Stimulated activated memory B cell treated with anti-CD40 and anti-IgM and Interleukin-4, amounts not matched to agents 10 μg/mL and 1 μg/mL and 100 μg/mL, for 72 hours (primary cell): ENCODE results near the gene SNX32.
"Not testable (repeated sequence)": the region's sequence is repeated elsewhere in the genome, so short reads cannot be mapped to it uniquely, and the experiment has no call there.

Experiments
- ATAC-seq: fragments of 150-1000 bp; cut with Tn5 transposase; 2 replicates; pipeline ENCODE4 v1.10.0; 2021
- H3K27ac Mint-ChIP-seq: one replicate; pipeline ENCODE4 v1.8.0; 2022; ENCODE audit warnings: mild to moderate bottlenecking, mixed read lengths
- H3K27me3 Mint-ChIP-seq: one replicate; pipeline ENCODE4 v1.8.0; 2022; ENCODE audit warnings: mixed read lengths
- H3K36me3 Mint-ChIP-seq: one replicate; pipeline ENCODE4 v1.8.0; 2022; ENCODE audit warnings: mixed read lengths
- H3K4me1 Mint-ChIP-seq: one replicate; pipeline ENCODE4 v1.8.0; 2022; ENCODE audit warnings: mixed read lengths
- H3K4me3 Mint-ChIP-seq: one replicate; pipeline ENCODE4 v1.8.0; 2022; ENCODE audit warnings: mild to moderate bottlenecking, moderate library complexity, mixed read lengths
- H3K9me3 Mint-ChIP-seq: one replicate; pipeline ENCODE4 v1.8.0; 2022; ENCODE audit warnings: mixed read lengths

Gene SNX32

DNA sequence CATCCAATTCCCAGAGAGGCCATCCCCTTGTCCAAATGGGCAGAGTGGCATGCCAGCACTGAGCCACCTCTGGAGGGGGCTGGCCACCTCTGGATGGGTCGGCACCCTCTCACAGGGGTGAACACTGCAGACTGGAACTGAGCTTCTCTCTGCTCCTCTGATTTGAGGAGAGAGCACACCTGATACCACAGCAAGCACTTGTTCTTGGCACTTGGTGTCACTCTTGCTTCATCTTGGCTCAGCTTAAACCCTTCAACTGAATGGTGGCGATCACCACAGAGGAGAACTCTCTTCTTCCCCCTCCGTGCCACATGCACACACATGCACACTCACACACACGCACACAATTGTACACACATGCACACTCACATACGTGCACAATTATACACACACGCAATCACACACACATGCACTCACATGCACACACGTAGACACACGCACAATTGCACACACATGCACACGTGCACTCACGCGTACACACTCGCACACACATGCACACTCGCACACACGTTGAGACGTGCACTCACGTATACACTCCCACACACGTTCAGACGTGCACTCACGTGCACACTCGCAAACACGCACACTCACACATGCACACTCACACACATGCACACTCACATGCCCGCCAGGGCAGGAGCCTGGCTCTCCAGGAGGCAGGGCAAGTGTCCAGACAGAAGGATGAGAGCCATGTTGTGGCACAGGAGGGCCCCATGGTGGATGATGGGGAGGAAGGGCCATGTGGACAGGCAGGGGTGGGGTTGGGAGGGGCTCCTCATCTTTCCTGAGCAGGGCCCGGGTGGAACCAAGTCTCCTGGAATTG, 23.5 kb upstream of the SNX32 start:
- Mint-ChIP-seq H3K36me3 (no peaks in the 10 kb centered on the region), H3K27me3 (peaks cover 9% of the 10 kb centered on the region), H3K9me3 (no peaks in the 10 kb centered on the region), H3K27ac (no peak overlapping the region), H3K4me3 (no peak overlapping the region), H3K4me1 (peaks cover 21% of the 10 kb centered on the region)
- peak; percentile 56 for ATAC-seq

DNA sequence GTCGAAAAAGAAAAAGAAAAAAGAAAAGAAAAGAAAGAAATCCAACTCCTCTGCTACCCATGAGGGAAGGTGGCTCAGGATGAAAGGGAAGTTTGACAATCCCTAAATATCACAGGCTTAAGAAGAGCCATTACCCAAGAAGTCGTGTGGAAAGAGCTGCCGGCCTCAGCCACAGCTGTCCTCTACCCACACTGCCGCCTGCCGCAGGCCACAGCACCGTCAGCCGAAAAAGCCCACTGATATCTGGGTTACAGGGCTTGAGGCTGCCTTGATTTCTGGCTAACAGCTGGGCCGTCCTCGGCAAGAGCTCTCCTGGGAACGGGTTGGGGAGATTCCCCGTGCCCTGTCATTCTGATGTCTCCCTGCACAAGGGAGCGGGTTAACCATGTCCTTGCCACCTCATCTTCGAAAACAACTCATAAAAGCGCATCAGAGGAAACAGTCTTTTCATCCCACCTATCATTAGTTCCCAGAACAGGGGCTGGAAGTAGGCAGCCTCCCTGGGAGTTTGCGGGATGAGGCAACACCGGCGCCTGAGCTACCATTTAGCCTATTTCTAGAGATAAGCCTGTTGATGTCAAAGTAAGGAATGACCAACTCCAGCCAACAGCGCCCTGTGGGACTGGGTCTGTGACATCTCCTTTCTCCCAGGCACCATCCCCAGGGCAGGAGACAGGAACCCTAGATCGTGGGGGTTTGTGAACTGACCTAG, 21.8 kb upstream of the SNX32 start:
- Mint-ChIP-seq H3K27ac (peak overlapping the region; percentile 71), H3K27me3 (peaks cover 9% of the 10 kb centered on the region), H3K9me3 (no peaks in the 10 kb centered on the region), H3K36me3 (no peaks in the 10 kb centered on the region), H3K4me3 (no peak overlapping the region), H3K4me1 (peaks cover 28% of the 10 kb centered on the region)
- peak; percentile 45 for ATAC-seq

DNA sequence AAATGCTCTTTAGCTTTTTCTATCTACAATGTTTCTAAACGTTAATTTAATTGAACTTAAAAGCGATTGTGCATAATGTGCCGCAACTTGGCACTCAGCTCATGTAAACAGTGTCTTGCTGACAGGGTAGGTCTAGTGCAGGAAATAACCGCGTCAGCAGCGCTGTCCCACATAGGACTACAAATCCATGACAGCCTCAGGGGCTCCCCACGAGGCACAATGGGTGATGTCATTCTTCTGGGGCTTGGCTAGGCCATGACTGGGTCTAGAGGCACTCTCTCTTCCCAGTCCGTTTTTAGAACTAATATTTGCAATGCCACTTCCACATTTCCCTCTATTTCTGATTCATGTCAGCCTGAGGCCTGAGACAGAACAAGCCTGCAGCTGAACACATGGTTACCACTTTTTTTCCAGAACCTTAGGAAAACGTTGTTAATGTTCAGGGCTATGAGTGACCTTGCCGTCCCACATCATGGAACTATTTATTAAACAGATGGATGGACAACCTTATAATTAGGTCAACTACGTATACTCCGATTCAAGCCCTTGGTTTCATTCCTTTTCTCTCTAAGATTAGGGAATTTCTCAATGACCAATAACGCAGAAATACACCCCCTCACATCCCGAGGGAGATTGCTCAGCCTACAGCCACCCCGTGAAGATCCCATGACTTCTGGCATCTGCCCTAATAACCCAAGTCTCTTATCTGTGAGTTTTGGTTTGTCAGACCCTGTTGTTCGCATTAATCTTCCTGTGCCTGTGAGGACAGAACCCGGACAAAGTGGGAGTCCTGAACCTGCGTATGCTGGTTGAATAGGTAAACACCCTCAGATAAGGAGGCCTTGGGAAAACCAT, 19.4 kb upstream of the SNX32 start:
- ATAC-seq, result no peak

GRCh38 chr11:65814986-65815565, 18.7 kb upstream of the SNX32 start:
- H3K27ac Mint-ChIP-seq, result no peak overlapping the region
- ATAC-seq, result no peak
- no peaks in the 10 kb centered on the region for H3K27me3 Mint-ChIP-seq
- H3K36me3 Mint-ChIP-seq, result no peaks in the 10 kb centered on the region
- H3K9me3 Mint-ChIP-seq, result no peaks in the 10 kb centered on the region
- H3K4me1 Mint-ChIP-seq, result peaks cover 35% of the 10 kb centered on the region
- H3K4me3 Mint-ChIP-seq, result no peak overlapping the region

More for the DNA sequence above, 19.4 kb upstream of the SNX32 start:
- no peaks in the 10 kb centered on the region for H3K36me3 Mint-ChIP-seq
- H3K4me3 Mint-ChIP-seq, result no peak overlapping the region
- no peaks in the 10 kb centered on the region for H3K27me3 Mint-ChIP-seq
- H3K4me1 Mint-ChIP-seq, result peaks cover 35% of the 10 kb centered on the region
- H3K9me3 Mint-ChIP-seq, result no peaks in the 10 kb centered on the region
- peak overlapping the region; percentile 35 for H3K27ac Mint-ChIP-seq

- Mint-ChIP-seq H3K4me1 (peaks cover 30% of the 10 kb centered on the region), H3K27ac (peak overlapping the region; percentile 85), H3K36me3 (no peaks in the 10 kb centered on the region), H3K9me3 (no peaks in the 10 kb centered on the region), H3K4me3 (no peak overlapping the region), H3K27me3 (no peaks in the 10 kb centered on the region)
- ATAC-seq, result no peak
Observed at GRCh38 chr11:65816696-65817095, 17.1 kb upstream of the SNX32 start.

DNA sequence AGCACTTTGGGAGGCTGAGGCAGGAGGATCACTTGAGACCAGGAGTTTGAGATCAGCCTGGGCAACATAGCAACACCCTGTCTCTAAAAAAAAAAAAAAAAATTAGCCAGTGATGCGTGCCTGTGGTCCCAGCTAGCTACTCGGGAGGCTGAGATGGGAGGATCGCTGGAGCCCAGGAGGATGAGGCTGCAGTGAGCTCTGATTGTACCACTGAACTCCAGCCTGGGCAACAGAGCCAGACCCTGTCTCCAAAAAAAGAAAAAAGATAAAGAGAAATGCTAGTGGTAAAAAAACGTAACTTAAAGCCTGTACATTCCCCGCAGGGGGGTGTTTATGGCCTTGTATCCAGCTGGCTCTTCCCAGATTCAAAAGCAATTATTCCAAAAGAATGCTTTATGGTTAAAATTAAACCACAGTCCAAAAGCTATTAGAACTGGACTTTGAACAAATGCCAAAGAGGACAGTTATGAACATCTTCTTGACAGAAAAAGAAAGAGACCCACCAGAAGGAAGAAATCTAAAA, 16.4 kb upstream of the SNX32 start:
- no peaks in the 10 kb centered on the region for H3K27me3 Mint-ChIP-seq
- ATAC-seq, result no peak
- H3K4me3 Mint-ChIP-seq, result peak overlapping the region; percentile 76
- H3K9me3 Mint-ChIP-seq, result no peaks in the 10 kb centered on the region
- H3K27ac Mint-ChIP-seq, result peak overlapping the region; percentile 85
- H3K4me1 Mint-ChIP-seq, result peaks cover 29% of the 10 kb centered on the region
- no peaks in the 10 kb centered on the region for H3K36me3 Mint-ChIP-seq

- Mint-ChIP-seq H3K27ac (peak overlapping the region; percentile 85), H3K36me3 (no peaks in the 10 kb centered on the region), H3K4me3 (peak overlapping the region; percentile 76), H3K4me1 (peaks cover 29% of the 10 kb centered on the region), H3K9me3 (no peaks in the 10 kb centered on the region), H3K27me3 (no peaks in the 10 kb centered on the region)
- ATAC-seq, result peak; percentile 94
Observed at GRCh38 chr11:65817835-65818680, 15.7 kb upstream of the SNX32 start.

DNA sequence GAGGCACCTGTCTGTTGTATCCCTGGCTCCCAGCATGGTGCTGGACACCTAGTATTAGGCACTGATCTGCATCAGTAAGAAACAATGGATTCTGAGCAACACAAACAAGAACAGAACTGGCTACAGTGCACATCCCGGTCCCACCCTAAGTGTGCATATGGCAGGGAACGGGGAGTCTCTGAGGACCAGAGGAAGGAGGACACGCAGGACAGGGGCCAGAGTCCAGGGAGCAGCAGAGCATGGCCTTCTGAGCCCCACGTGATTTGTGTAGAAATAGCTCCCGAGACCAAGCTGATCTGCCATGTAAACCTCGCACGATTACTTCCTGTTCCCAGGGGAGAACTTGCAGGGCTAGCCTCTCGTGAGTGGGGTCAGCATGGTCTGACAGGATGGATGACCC, 12.7 kb upstream of the SNX32 start:
- H3K4me1 Mint-ChIP-seq, result peaks cover 14% of the 10 kb centered on the region
- no peaks in the 10 kb centered on the region for H3K27me3 Mint-ChIP-seq
- no peak overlapping the region for H3K27ac Mint-ChIP-seq
- no peak overlapping the region for H3K4me3 Mint-ChIP-seq
- no peaks in the 10 kb centered on the region for H3K36me3 Mint-ChIP-seq
- no peak for ATAC-seq
- no peaks in the 10 kb centered on the region for H3K9me3 Mint-ChIP-seq

- Mint-ChIP-seq H3K4me3 (no peak overlapping the region), H3K36me3 (no peaks in the 10 kb centered on the region), H3K4me1 (no peaks in the 10 kb centered on the region), H3K27ac (no peak overlapping the region), H3K9me3 (no peaks in the 10 kb centered on the region), H3K27me3 (no peaks in the 10 kb centered on the region)
- no peak for ATAC-seq
Observed at GRCh38 chr11:65822776-65823528, 10.8 kb upstream of the SNX32 start.

DNA sequence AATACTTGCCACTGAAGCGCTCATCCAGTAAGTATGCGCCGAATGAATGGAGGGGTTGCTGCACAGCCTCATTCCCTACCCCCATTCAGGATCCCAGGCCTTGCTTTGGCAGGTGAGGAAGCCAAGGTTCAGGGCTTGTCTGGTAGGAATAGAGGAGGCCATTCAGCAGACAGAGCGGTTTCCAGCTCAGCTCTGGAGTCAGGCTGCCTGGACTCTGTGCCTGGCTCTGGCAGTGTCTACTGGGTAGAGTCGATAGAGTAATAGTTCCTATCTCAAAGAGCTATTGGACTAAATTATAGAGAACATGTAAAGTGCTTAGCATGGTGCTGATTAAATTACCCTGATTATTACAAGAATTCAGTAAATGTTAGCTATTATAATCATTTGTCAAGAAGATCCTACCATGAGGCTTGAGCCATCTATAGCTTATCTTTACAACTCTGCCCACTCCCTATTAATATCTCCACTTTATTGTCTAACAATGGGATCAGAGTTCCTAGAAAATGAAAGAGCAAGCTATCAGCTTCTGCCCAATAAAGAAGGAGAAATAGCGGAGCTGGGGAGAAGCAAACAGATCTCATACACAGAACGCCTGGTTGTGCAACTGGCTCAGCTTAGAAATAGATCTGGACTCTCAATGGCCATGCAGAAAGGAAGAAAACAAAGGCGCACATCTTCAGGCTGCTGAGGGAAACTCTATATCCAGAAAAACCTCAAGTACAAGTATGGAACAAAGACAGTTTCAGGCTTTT, 6.6 kb upstream of the SNX32 start:
- H3K4me1 Mint-ChIP-seq, result peaks cover 9% of the 10 kb centered on the region
- no peak for ATAC-seq
- no peak overlapping the region for H3K27ac Mint-ChIP-seq
- no peaks in the 10 kb centered on the region for H3K9me3 Mint-ChIP-seq
- no peaks in the 10 kb centered on the region for H3K27me3 Mint-ChIP-seq
- no peak overlapping the region for H3K4me3 Mint-ChIP-seq
- H3K36me3 Mint-ChIP-seq, result no peaks in the 10 kb centered on the region

DNA sequence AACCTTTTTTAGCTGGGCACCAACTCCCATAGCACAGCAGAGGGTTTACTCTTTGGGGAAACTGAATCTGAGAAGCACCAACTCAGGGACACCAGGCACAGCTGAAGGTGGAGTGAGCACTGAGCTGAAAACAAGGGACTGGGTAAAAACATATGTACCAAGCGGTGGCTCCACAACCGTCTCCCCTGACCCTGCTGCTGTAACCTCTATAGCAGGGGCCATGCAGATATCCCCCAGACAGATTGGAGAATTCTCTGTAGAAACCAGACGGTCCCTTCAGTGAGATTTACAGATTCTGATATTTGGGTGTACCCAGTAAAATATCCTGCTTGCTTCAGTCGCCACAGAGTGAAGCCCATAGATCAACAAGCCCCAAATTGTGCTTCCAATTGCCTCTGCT, 4.3 kb upstream of the SNX32 start:
- H3K27ac Mint-ChIP-seq, result no peak overlapping the region
- H3K4me1 Mint-ChIP-seq, result peaks cover 20% of the 10 kb centered on the region
- H3K4me3 Mint-ChIP-seq, result no peak overlapping the region
- H3K36me3 Mint-ChIP-seq, result no peaks in the 10 kb centered on the region
- H3K27me3 Mint-ChIP-seq, result peaks cover 7% of the 10 kb centered on the region
- ATAC-seq, result no peak
- peaks cover 4% of the 10 kb centered on the region for H3K9me3 Mint-ChIP-seq

DNA sequence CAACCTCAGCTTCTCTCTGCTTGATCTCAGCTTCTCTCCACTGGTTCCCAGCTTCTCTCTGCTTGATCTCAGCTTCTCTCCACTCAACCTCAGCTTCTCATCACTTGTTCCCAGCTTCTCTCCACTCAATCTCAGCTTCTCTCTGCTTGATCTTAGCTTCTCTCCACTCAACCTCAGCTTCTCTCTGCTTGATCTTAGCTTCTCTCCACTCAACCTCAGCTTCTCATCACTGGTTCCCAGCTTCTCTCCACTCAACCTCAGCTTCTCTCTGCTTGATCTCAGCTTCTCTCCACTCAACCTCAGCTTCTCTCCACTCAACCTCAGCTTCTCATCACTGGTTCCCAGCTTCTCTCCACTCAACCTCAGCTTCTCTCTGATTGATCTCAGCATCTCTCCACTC, 1.5 kb upstream of the SNX32 start:
- not testable (repeated sequence) for ATAC-seq, H3K9me3 Mint-ChIP-seq, H3K36me3 Mint-ChIP-seq, H3K27me3 Mint-ChIP-seq, H3K4me3 Mint-ChIP-seq, H3K27ac Mint-ChIP-seq
- H3K4me1 Mint-ChIP-seq, result peaks cover 20% of the 10 kb centered on the region

- H3K4me1 Mint-ChIP-seq, result peaks cover 20% of the 10 kb centered on the region
- no peaks in the 10 kb centered on the region for H3K36me3 Mint-ChIP-seq
- H3K4me3 Mint-ChIP-seq, result no peak overlapping the region
- H3K27me3 Mint-ChIP-seq, result peaks cover 7% of the 10 kb centered on the region
- H3K9me3 Mint-ChIP-seq, result peaks cover 4% of the 10 kb centered on the region
- ATAC-seq, result no peak
- no peak overlapping the region for H3K27ac Mint-ChIP-seq
Observed at GRCh38 chr11:65834202-65834601, 439 bp downstream of the SNX32 start.
